ENCODE results near the gene NUTF2. TPM values are rescaled to one million over a fixed set of nuclear protein-coding genes. Genes with fewer than 3 reads are reported as not detected.

The NUTF2 gene
- 100 to 1,000 TPM in 1 of 4 donors, 10 to 100 TPM in 3; 31.6 to 153 (median 58.4) TPM for total RNA-seq

DNA sequence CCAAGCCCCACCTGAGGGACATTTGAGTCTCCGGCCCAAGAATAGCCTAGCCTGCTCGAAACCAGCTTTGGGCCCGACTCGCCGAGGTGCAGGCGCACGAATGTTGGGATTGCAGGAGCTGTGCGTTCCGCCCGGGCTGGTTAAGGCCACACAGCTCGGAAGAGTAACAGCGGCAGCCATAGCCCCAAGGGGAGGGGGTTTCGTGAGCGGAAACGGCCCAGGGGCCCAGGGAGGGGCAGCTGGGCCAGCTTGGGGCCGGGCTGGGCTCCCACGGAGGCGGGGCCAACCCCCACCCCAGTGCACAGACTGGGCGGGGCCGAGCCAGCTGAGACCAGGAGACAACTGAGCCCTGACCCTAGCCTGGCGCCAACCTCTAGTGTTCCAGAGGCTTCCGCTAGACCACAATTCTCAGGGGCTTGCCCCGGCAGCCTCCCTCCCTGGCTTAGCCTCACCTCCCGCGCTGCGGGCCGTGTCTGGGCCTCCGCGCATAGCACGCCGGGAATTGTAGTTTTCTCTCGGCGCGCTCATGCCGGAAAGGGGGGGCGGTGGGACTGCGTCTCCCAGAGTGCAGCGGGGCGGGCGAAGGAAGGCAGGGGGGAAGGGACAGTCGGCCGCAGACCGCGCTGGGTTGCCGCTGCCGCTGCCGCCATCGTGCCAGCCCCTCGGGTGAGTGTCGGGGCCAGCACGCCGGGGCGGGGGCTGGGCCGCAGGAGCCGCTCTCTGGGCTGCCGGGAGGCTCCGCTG, at the start of gene NUTF2:
Gene NUTF2, plus strand, starts transcription at position 614 of the 744 bp plus-strand sequence. CDS start 18,198 bp downstream, outside the sequence.
- peaks cover 44 to 51% of the 10 kb centered on the region in 2 donors for H3K4me1 ChIP-seq

DNA sequence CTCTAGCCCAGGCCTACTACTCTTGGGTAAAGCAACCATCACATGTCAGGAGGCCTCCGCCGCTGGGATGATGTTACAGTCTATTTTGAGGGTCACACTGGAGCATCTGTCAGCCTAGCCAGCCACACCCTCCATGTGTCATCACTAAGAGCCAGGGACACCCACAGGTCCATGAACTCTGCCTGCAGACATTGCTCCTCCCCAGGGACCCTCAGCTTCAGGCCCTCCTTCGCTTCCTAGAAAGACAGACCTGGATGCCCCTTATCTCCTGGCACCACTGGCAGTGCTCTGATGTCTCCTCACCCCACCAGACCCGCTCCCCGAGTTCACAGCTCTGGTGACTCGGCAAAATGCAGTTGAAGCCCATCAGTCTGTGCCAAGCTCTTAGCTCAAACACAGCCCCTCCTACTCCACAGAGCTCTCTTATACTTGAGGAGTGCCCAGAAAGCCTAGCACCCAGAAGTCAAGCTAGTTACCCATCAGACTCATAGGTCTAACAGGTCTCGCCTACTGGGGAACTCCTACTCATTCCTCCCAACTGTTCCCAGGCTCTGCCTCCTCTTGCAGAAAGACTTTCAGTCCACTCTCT, 46.3 kb upstream of the NUTF2 start:
- H3K36me3 ChIP-seq = no peaks in the 10 kb centered on the region
- intact Hi-C loops (cut with DNase I) = loop anchor here (5.0 kb wide), 2 partner anchors 83 to 123 kb away; partner anchors contain the start of gene GFOD2

More for the DNA sequence above, at the start of gene NUTF2:
- no peaks in the 10 kb centered on the region for H3K27me3 ChIP-seq
- peak within 1 kb of the TSS; percentile 88 to 95 (median 93) for H3K27ac ChIP-seq
- TF ChIP-seq, protein P1, sequence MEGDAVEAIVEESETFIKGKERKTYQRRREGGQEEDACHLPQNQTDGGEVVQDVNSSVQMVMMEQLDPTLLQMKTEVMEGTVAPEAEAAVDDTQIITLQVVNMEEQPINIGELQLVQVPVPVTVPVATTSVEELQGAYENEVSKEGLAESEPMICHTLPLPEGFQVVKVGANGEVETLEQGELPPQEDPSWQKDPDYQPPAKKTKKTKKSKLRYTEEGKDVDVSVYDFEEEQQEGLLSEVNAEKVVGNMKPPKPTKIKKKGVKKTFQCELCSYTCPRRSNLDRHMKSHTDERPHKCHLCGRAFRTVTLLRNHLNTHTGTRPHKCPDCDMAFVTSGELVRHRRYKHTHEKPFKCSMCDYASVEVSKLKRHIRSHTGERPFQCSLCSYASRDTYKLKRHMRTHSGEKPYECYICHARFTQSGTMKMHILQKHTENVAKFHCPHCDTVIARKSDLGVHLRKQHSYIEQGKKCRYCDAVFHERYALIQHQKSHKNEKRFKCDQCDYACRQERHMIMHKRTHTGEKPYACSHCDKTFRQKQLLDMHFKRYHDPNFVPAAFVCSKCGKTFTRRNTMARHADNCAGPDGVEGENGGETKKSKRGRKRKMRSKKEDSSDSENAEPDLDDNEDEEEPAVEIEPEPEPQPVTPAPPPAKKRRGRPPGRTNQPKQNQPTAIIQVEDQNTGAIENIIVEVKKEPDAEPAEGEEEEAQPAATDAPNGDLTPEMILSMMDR (IDR thresholded peaks at IDR 0.05) = peak in 2 of 6 experiments; percentile 7 to 41
- peak in 1 of 2 donors; percentile 69 for TF ChIP-seq POLR2A (IDR thresholded peaks at IDR 0.05)
- DNase-seq = peak; percentile 95 to 96
- no peaks in the 10 kb centered on the region for H3K36me3 ChIP-seq
- H3K9me3 ChIP-seq = no peaks in the 10 kb centered on the region
- WGBS, 2 donors = 2 to 3% methylated on average over 7 to 22 of the region's 57 CpGs
- peak within 1 kb of the TSS; percentile 83 to 97 (median 93) for H3K4me3 ChIP-seq (replicated peaks in 1 of 3)
- intact Hi-C loops (cut with DNase I) = no loop called here

DNA sequence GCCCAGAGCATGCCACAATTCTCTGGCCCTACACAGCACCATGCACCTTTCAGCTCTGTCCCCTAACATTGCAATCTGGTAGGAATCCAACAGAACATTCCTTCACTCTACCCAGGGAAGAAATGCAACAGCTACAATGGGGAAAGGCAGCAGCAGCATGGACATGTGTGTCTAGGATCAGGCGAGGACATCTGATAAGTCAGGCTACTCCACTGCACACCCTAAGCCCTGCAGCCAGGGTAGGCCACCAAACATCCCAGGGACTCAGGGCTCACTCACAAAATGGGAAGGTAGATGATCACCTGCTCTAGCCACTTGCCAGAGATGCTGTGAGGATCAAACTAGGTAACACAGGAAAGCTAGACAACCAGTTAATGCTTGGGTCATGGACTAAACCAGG, 45.5 kb upstream of the NUTF2 start:
- peaks cover 12 to 25% of the 10 kb centered on the region in 2 donors for H3K4me1 ChIP-seq
- TF ChIP-seq, protein P1 (IDR thresholded peaks at IDR 0.05) = no peak

More for the DNA sequence above, 46.3 kb upstream of the NUTF2 start:
- Histone ChIP-seq H3K9me3 (no peaks in the 10 kb centered on the region), H3K4me3 (replicated peaks in 1 of 3) (no peak overlapping the region), H3K4me1 (peaks cover 7 to 22% of the 10 kb centered on the region in 2 donors), H3K27me3 (no peaks in the 10 kb centered on the region), H3K27ac (no peak overlapping the region)
- DNase-seq = no peak
- 82 to 91% methylated on average over 5 to 6 of the region's 7 CpGs for WGBS, 2 donors
- TF ChIP-seq POLR2A (IDR thresholded peaks at IDR 0.05) = no peak
- TF ChIP-seq, protein P1 (IDR thresholded peaks at IDR 0.05) = no peak

DNA sequence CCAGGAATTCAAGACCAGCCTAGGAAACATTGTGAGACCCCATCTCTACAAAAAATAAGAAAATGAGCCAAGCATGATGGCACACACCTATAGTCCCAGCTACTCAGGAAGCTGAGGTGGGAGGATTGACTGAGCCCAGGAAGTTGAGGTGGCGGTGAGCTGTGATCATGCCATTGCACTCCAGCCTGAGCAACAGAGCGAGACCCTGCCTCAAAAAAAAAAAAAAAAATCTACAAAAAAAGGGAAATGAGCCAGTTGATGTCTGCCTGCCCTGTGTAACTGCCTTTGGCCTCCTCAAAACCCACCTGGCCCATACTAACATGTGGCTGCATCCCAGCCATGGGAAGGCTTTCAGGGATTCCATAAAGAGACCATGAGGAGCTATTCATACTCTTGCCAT, 44.9 kb upstream of the NUTF2 start:
- no peak for TF ChIP-seq POLR2A (IDR thresholded peaks at IDR 0.05)
- TF ChIP-seq, protein P1 (IDR thresholded peaks at IDR 0.05) = no peak
- intact Hi-C loops (cut with DNase I) = loop anchor here (5.0 kb wide), 2 partner anchors 85 to 125 kb away; partner anchors contain the start of gene GFOD2
- no peaks in the 10 kb centered on the region for H3K9me3 ChIP-seq
- H3K27ac ChIP-seq = no peak overlapping the region
- no peaks in the 10 kb centered on the region for H3K27me3 ChIP-seq
- H3K4me1 ChIP-seq = peaks cover 12 to 25% of the 10 kb centered on the region in 2 donors
- DNase-seq = no peak
- no peak overlapping the region for H3K4me3 ChIP-seq (replicated peaks in 1 of 3)
- no peaks in the 10 kb centered on the region for H3K36me3 ChIP-seq
- WGBS, 2 donors = 87 to 89% methylated on average over 2 of the region's 2 CpGs

More for the DNA sequence above, 45.5 kb upstream of the NUTF2 start:
- WGBS, 2 donors = 100% methylated on average over 1 of the region's 1 CpG
- Histone ChIP-seq H3K4me3 (replicated peaks in 1 of 3) (no peak overlapping the region), H3K27ac (no peak overlapping the region), H3K36me3 (no peaks in the 10 kb centered on the region), H3K9me3 (no peaks in the 10 kb centered on the region), H3K27me3 (no peaks in the 10 kb centered on the region)
- intact Hi-C loops (cut with DNase I) = loop anchor here (5.0 kb wide), 2 partner anchors 84 to 124 kb away; partner anchors contain the start of gene GFOD2
- no peak for DNase-seq

Measured in thyroid gland (tissue), 4 donors.